Panc1 (cell line): ENCODE results near the gene SYT9.

Experiments used
- CTCF ChIP-seq: fragments of 450-650 bp; IDR thresholded peaks from 2 replicates; pipeline ENCODE4 v1.5.1; 2017; ENCODE audit warnings: mild to moderate bottlenecking
- POLR2AphosphoS5 ChIP-seq: IDR thresholded peaks from 2 replicates; pipeline ENCODE4 v1.6.1; 2012; ENCODE audit warnings: mild to moderate bottlenecking, low read depth, low read length, moderate library complexity
- REST ChIP-seq, 2 experiments: IDR thresholded peaks; 2 replicates each; pipeline ENCODE4 v1.6.1; 2011 to 2012; ENCODE audit warnings: low read depth in 2 of 2, control low read depth in 1 of 2, low read length in 1 of 2, mild to moderate bottlenecking in 1 of 2, moderate library complexity in 1 of 2; ENCODE audit not compliant: insufficient read depth in 1 of 2
- SIN3A ChIP-seq: IDR thresholded peaks from 2 replicates; pipeline ENCODE4 v1.6.1; 2012; ENCODE audit warnings: low read depth, mild to moderate bottlenecking, low read length, moderate library complexity, borderline replicate concordance; ENCODE audit not compliant: insufficient read depth
- TCF7L2 ChIP-seq: IDR thresholded peaks from 2 replicates; pipeline ENCODE4 v1.6.1; 2011; ENCODE audit warnings: mild to moderate bottlenecking, low read depth, low read length, inconsistent platforms

- TF ChIP-seq CTCF (no peak), POLR2AphosphoS5 (no peak), TCF7L2 (no peak), SIN3A (no peak), REST (IDR thresholded peaks at IDR 0.05; ENCODE audit: insufficient read depth in 1 of 2, low read depth in 2 of 2, low read length in 1 of 2) (no peak)
Measured at GRCh38 chr11:7427733-7428132, 176.0 kb downstream of the SYT9 start.
